GM06990 (cell line): ENCODE results near the gene MYL10.
"Not testable (repeated sequence)": the region's sequence is repeated elsewhere in the genome, so short reads cannot be mapped to it uniquely, and the experiment has no call there.

ENCODE experiments used
- DNase-seq: peaks from one replicate; pipeline ENCODE4 v3.0.0-alpha.2; 2011; ENCODE audit not compliant: insufficient read length; ENCODE audit errors: extremely low read depth
- H3K27me3 ChIP-seq: replicated peaks from 2 replicates; pipeline ENCODE4 v1.6.0; 2011; ENCODE audit warnings: low read length; ENCODE audit not compliant: control insufficient read depth, insufficient read depth
- H3K36me3 ChIP-seq: 2 replicates; pipeline ENCODE4 v1.5.1; 2011; ENCODE audit warnings: low read length; ENCODE audit not compliant: control insufficient read depth, insufficient read depth
- H3K4me3 ChIP-seq: replicated peaks from 2 replicates; pipeline ENCODE4 v1.5.1; 2011; ENCODE audit warnings: low read depth, mild to moderate bottlenecking, control low read depth, low read length
- TF ChIP-seq, protein P1 (sequence below): IDR thresholded peaks from 2 replicates; pipeline ENCODE4 v1.5.1; 2011; ENCODE audit warnings: low read length, control low read depth, mild to moderate bottlenecking, inconsistent platforms; ENCODE audit not compliant: insufficient read depth, poor library complexity, severe bottlenecking

Gene MYL10

DNA sequence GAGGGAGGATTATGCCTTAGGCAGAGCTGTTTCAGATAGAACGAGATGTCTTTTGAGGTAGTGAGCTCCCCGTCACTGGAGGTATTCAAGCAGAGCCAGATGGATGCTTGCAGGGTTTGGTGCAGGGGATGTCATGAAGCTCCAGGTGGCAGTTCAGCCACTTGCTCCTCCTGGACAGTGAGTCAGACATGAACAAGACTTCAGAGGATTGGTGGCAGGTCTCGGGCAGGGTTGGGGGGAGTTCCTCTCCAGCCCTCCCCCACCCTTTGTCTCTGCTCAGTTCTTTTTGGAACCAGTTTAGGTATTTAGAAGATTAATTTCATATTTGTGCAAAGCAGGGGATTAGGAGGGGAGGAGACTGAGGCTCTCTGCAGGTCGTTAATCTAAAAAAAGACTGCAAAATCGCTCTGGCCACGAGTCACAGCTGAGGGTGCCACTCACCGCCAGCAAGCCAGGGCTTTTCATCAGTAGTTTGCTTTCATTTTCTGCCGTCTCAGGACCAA is 21.5 kb upstream of the MYL10 start:
- no peak for DNase-seq
- no peak overlapping the region for H3K4me3 ChIP-seq

DNA sequence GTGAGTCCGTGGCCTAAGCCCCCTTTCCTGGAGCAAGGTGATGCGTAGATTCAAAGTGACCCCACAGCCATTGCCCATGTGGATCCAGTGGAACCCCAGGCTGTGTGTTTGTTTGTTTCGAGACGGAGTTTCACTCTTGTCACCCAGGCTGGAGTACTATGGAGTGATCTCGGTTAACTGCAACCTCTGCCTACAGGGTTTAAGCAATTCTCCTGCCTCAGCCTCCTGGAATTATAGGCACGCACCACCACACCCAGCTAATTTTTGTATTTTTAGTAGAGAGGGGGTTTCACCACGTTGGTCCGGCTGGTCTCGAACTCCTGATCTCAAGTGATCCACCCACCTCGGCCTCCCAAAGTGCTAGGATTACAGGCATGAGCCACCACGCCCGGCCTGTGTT is 18.8 kb upstream of the MYL10 start:
- DNase-seq, H3K27me3 ChIP-seq, H3K4me3 ChIP-seq, H3K36me3 ChIP-seq: not testable (repeated sequence)

More for the DNA sequence above, 21.5 kb upstream of the MYL10 start:
- H3K36me3 ChIP-seq: no peaks in the 10 kb centered on the region
- TF ChIP-seq, protein P1, sequence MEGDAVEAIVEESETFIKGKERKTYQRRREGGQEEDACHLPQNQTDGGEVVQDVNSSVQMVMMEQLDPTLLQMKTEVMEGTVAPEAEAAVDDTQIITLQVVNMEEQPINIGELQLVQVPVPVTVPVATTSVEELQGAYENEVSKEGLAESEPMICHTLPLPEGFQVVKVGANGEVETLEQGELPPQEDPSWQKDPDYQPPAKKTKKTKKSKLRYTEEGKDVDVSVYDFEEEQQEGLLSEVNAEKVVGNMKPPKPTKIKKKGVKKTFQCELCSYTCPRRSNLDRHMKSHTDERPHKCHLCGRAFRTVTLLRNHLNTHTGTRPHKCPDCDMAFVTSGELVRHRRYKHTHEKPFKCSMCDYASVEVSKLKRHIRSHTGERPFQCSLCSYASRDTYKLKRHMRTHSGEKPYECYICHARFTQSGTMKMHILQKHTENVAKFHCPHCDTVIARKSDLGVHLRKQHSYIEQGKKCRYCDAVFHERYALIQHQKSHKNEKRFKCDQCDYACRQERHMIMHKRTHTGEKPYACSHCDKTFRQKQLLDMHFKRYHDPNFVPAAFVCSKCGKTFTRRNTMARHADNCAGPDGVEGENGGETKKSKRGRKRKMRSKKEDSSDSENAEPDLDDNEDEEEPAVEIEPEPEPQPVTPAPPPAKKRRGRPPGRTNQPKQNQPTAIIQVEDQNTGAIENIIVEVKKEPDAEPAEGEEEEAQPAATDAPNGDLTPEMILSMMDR: no peak
- no peaks in the 10 kb centered on the region; the same call in 1 of the 2 replicates for H3K27me3 ChIP-seq

DNA sequence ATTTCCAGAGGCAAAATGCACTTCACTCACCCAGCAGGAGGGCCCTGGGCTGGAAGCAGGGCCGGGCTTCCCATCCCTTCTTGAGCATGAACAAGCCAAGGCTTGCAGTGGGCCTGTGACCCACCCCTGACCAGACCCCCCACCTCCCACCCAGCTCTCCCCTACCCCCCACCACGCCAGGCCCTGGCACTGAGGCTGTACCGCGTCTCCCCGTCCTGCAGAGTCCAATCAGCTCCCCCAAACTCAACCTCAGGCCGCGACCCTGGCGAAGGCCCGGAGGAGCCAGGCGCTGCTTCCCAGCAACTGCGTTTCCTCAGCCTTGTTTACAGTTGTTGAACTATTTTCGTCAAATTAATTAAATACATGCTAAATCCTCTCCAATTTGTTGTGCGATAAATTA is 16.9 kb upstream of the MYL10 start:
- TF ChIP-seq, protein P1: no peak
- no peak for DNase-seq
- Histone ChIP-seq H3K27me3 (no peaks in the 10 kb centered on the region; the same call in 1 of the 2 replicates), H3K4me3 (no peak overlapping the region), H3K36me3 (no peaks in the 10 kb centered on the region)

DNA sequence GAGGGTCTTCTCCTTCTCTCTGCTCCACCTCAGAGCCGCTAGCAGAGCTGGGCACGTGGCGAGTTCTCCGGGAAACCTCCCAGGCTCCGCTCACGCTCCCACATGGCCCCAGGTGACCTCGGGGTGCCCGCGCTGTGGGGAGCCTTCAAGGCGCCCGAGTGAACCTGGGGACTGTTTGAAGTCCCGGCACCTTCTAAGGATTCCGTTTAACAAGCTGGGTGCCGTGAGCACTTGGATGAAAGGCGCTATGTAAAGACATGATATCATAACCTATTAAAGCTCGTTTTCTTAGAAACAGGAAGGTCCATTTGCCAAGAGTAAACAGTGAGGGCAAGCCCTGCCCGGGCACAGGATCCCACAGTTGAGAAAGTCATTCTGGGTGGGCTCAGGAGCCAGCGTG is 15.8 kb upstream of the MYL10 start:
- no peak for DNase-seq
- H3K4me3 ChIP-seq: no peak overlapping the region

DNA sequence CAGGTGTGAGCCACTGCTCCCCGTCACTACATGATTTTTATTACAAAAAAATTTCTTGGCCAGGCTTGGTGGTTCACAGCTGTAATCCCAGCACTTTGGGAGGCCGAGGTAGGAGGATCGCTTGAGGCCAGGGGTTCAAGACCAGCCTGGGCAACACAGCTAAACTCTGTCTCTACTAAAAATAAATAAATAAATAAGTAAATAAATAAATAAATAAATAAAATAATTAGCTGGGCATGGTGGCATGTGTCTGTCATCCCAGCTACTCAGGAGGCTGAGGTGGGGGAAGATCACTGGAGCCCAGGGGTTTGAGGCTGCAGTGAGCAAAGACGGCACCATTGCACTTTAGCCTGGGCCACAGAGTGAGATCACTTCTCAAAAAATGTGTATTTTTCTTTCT is 10.0 kb upstream of the MYL10 start:
- not testable (repeated sequence) for H3K4me3 ChIP-seq, H3K27me3 ChIP-seq, DNase-seq, H3K36me3 ChIP-seq

More for the DNA sequence above, 15.8 kb upstream of the MYL10 start:
- Histone ChIP-seq H3K27me3 (no peaks in the 10 kb centered on the region; the same call in 1 of the 2 replicates), H3K36me3 (no peaks in the 10 kb centered on the region)
- TF ChIP-seq, protein P1: no peak

DNA sequence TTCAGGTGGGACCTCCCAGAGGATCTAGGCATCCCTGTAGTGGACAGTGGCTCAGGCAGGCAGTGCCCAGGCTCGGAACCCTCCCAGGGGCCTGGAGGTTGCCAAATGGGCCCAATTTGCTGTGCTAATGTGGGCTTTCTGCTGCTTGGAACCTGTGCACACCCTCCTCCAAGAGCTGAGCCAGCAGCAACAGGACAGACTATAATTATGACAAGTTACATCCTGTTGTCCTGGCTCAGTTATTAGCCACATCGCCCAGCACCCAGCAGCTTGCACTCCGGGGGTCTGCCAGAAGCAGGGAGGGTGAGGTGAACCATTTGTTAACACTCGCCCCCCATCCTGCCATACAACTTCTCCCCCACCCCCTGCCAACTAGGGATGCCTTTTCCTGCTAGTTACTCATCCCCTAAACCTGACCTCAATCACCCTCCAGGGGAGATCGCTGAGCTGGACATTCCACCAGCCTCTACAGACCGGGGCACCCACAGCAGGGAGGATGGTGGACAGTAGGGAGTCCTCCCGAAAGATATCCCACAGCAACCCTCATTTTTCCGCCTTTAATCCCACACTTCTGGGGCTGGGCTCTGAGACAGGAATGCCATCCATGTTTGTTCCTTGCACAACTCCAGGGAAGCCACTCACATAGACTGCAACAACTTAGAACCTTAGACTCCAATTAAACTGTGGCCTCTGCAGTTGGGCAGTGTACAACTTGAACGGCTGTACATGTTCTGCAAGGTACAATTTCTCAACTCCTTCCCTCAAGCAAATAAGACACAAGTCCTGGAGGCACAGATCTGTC is 7.9 kb upstream of the MYL10 start:
- TF ChIP-seq, protein P1: no peak
- no peak overlapping the region for H3K4me3 ChIP-seq
- no peak for DNase-seq
- H3K27me3 ChIP-seq: no peaks in the 10 kb centered on the region; the same call in 1 of the 2 replicates
- H3K36me3 ChIP-seq: no peaks in the 10 kb centered on the region
